GM18507 (cell line): ENCODE data around the gene HNRNPA1L2.
"Not testable (repeated sequence)": the region's sequence is repeated elsewhere in the genome, so short reads cannot be mapped to it uniquely, and the experiment has no call there.

ENCODE experiments used
- DNase-seq: peaks from one replicate; pipeline ENCODE4 v3.0.0; 2011; ENCODE audit warnings: low read depth; ENCODE audit not compliant: insufficient read length; ENCODE audit errors: extremely low spot score
- FAIRE-seq: peaks from 2 replicates; lab custom pipeline; 2011; peaks lifted over from hg19 to GRCh38; lab: Jason Lieb, UNC

The HNRNPA1L2 gene

DNA sequence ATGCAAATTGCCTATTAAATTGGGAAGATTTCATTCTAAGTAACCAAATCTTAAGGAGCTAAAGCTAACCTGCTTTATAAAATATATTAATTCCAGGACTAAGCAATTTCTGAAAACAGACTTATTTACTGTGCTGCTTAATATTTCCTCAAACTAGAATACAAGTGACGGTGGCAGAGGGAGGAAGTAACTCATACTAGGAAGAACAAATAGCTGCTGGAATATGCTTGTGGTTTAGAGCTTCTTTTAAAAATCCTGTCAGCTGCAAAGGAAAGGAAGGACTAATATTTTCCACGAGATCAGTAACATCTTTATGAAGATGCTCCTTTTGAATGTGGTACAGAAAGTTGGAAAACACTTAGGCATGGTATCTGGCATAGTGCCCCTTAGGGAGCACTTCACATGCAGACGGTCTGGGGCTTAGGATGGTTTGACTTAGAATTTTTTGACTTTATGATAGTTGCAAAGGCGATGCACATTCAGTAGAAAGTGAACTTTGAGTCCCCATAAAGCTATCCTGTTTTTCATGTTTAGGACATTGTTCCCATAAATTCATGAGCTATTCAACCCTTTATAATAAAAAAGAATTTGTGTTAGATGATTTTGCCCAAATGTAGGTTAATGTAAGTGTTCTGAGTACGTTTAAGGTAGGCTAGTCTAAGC, 3.4 kb upstream of the HNRNPA1L2 start:
- FAIRE-seq (no peak), DNase-seq (no peak)

GRCh38 chr13:52644108-52644507, 1.9 kb downstream of the HNRNPA1L2 start:
- no peak for FAIRE-seq
- DNase-seq = no peak

- DNase-seq (no peak), FAIRE-seq (no peak)
Observed at GRCh38 chr13:52646967-52647366, 4.7 kb downstream of the HNRNPA1L2 start.

DNA sequence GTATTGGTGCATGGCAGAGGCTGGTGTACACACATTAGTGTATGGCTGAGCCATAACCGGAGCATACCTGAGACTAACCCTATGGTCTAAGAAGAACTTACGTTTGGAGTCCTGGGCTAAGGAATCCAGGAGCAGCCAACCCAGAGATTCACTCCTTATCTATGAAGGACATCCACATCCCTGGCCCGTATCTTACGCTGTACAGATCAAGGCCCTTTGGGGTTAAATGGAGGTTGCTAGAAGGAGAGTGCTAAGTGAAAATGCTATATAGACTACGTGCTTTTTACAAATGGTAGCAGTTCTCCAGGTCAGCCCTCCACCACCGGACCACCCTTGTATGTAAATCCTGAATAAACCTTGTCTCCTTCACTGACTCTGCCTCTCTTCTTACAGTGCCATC, 8.5 kb downstream of the HNRNPA1L2 start:
- no peak for FAIRE-seq

GRCh38 chr13:52651897-52652195, 9.6 kb downstream of the HNRNPA1L2 start:
- DNase-seq (no peak), FAIRE-seq (no peak)

More for the DNA sequence above, 8.5 kb downstream of the HNRNPA1L2 start:
- no peak for DNase-seq

DNA sequence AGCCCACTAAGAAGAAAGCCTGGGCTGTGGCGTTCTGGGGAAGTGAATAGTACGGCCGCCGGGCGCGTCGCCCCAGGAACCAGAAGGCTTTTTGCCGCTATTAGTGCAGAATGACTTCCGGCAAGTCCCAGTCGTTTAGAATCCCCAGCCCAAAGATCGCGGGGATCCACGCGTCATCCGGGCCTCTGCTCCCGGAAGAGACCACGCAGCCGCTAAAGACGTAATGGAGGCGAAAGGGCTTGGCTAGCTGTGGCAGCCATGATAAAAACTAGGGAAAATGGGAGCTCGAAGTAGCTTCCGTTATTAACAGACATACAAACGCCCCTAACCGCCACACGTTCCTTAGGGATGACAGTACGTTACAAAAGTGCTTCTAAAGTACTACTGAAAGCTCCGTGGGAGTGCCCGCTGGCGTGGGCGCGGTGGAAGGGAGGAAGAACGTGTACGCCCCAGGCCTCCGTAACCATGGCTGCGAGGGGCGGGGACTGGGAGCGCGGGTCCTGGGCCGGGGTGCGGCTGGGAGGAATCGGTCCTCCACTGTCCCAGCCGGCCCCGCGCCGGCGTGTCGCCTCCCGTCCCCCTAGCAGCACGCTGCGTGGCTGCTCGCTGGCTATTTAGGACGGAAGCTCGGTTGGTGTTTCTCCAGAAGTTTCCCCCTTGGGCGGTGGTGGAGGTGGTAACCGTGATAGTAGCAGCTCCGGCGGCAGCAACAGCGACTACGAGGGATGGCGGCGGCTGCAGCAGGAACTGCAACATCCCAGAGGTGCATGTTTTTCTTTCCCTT, 10.2 kb downstream of the HNRNPA1L2 start, which contains the start of gene SUGT1:
Gene SUGT1, plus strand, starts transcription at position 641 of the 784 bp plus-strand sequence. Its CDS starts 85 bp downstream, at position 726.
- FAIRE-seq (peak; percentile 99), DNase-seq (peak; percentile 79)

- FAIRE-seq = no peak
- DNase-seq = no peak
Observed at GRCh38 chr13:52652980-52653303, 10.7 kb downstream of the HNRNPA1L2 start.

DNA sequence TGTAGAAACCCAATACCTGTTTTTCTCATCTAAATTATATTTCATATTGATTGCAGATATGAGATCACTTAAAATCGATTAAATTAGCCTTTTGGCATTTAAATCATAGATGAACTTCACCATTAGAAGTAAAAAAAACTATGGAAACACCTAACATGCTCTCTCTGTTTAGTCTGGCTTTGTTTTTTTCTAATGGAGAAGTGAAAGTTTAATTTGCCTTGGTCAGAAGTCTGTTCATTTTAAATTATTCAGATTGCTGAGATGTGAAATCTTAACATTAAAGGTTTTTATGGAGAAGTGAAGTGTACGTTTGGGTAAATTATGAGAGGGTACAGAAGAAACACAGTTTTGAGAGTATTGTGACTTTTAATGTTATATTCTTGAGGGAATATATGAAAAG, 17.1 kb downstream of the HNRNPA1L2 start:
- DNase-seq (no peak), FAIRE-seq (no peak)

DNA sequence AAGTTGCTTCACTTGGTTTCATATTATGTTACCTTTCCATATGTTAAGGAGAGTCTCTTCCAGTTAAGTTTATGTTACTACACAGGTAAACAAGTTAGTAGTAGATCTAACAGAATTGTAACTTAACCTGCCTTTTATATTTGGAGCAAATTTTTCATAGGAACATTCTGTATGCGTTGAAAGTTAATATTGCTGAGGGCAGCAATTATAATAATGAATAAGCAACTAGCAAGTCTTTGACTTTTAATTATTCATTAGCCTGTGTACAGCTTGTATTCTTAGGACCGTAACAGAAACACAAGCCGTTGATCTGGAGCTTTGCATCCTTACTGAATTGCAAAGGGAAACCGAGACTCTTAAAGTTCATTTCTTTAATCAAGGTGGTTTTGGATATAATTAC, 22.0 kb downstream of the HNRNPA1L2 start:
- no peak for FAIRE-seq
- DNase-seq = no peak

DNA sequence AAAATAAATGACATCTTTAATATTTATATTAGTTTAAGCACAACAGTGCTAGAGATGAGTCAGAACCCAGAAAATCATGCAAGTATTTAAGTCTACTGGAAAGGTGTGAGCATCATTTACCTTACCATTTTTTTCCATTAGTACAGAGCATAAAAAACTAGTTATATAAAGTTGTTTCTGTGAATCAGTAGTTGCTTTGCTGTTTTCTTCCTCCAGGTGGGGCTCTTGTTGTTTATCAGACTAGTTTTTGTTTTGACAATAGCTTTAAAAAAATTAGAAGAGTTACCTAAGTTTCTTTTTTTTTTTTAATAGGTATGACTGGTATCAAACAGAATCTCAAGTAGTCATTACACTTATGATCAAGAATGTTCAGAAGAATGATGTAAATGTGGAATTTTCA, 23.1 kb downstream of the HNRNPA1L2 start:
- DNase-seq = no peak
- peak; percentile 29 for FAIRE-seq

DNA sequence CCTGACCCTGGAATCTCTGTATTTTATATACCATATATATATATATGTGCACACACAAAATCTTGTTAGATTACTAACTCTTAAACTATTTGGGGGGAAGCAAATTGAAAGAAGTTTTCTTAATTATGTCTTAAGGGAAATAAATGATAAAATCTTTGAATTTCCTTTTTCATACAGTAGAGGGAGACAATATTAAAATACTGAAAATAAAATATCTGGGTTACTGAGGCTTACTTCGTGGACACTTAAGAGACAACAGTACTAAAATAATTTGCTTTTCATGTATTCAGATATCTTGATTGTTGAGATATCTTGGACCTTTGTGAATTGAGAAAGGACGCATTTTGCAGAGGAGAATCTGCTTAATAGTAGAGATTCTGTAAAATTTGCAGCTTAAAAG, 27.4 kb downstream of the HNRNPA1L2 start:
- DNase-seq = no peak
- FAIRE-seq = no peak

GRCh38 chr13:52670726-52671125, 28.5 kb downstream of the HNRNPA1L2 start:
- DNase-seq = no peak
- no peak for FAIRE-seq

GRCh38 chr13:52673465-52673864, 31.2 kb downstream of the HNRNPA1L2 start:
- DNase-seq (no peak), FAIRE-seq (no peak)

GRCh38 chr13:52677823-52678222, 35.6 kb downstream of the HNRNPA1L2 start:
- FAIRE-seq = no peak
- no peak for DNase-seq

- FAIRE-seq, DNase-seq: not testable (repeated sequence)
Observed at GRCh38 chr13:52685806-52686205, 43.6 kb downstream of the HNRNPA1L2 start.

GRCh38 chr13:52686376-52686775, 44.1 kb downstream of the HNRNPA1L2 start:
- FAIRE-seq = no peak

More at GRCh38 chr13:52686376-52686775, 44.1 kb downstream of the HNRNPA1L2 start:
- no peak for DNase-seq
